HepG2 (cell line): Measurements from ENCODE around the gene CWF19L2. TPM values are rescaled to one million over a fixed set of nuclear protein-coding genes. Genes with fewer than 3 reads are reported as not detected.

Source experiments
- ATAC-seq: fragments of 200-7000 bp; cut with Tn5 transposase; 3 replicates; pipeline ENCODE4 v1.9.1; 2020; ENCODE audit warnings: mild to moderate bottlenecking, moderate library complexity
- BruUV-seq: library from RNA; stranded (reverse); fragments of 400-500 nt; replicated peaks from 2 replicates; lab custom pipeline; 2021; lab: Mats Ljungman, UMichigan
- CTCF ChIA-PET: fragments of 300-600 bp; formaldehyde crosslinking; extraction: SDS; loops from one replicate; lab custom pipeline; 2021; ENCODE audit warnings: low total read pairs, inconsistent platforms, low intra/inter-chr PET ratio; lab: Yijun Ruan, JAX
- POLR2A ChIA-PET: fragments of 350-600 bp; sonication (Branson Sonifier 250); formaldehyde crosslinking; loops from one replicate; lab custom pipeline; 2020; ENCODE audit warnings: antibody characterized with exemption, inconsistent platforms; lab: Yijun Ruan, JAX
- DNase-seq: peaks from one replicate; pipeline ENCODE4 v3.0.0-alpha.2; 2015; ENCODE audit warnings: low spot score
- FAIRE-seq: peaks from 3 replicates; lab custom pipeline; 2011; peaks lifted over from hg19 to GRCh38; lab: Jason Lieb, UNC
- H2AFZ ChIP-seq: one replicate; pipeline ENCODE4 v1.6.1; 2011; ENCODE audit warnings: low read length, inconsistent platforms
- H3K27ac ChIP-seq: fragments of 300-600 bp; 3 replicates; pipeline ENCODE4 v1.8.0; 2011; ENCODE audit warnings: mixed run types, mild to moderate bottlenecking, mixed read lengths, low read length, inconsistent platforms; ENCODE audit not compliant: insufficient read depth; ENCODE audit errors: extremely low read length
- H3K27me3 ChIP-seq, 2 experiments: fragments of 200-600 bp in 1 of 2; 2 replicates in 1 of 2; 3 replicates in 1 of 2; pipeline versions ENCODE4 v1.6.0 to v1.8.0; 2011; ENCODE audit warnings: low read length in 2 of 2, mild to moderate bottlenecking in 2 of 2, moderate library complexity in 2 of 2, inconsistent platforms in 1 of 2; ENCODE audit not compliant: insufficient read depth in 2 of 2, control insufficient read depth in 1 of 2
- H3K36me3 ChIP-seq, 2 experiments: fragments of 200-600 bp in 1 of 2; replicated peaks in 1 of 2; 2 replicates in 1 of 2; 3 replicates in 1 of 2; pipeline versions ENCODE4 v1.5.1 to v1.8.0; 2011; ENCODE audit warnings: low read length in 2 of 2, inconsistent platforms in 1 of 2; ENCODE audit not compliant: insufficient read depth in 2 of 2, control insufficient read depth in 1 of 2
- H3K4me1 ChIP-seq: 2 replicates; pipeline ENCODE4 v1.5.1; 2012; ENCODE audit warnings: low read length, inconsistent platforms; ENCODE audit not compliant: insufficient read depth
- H3K4me2 ChIP-seq: 2 replicates; pipeline ENCODE4 v1.6.0; 2011; ENCODE audit warnings: low read depth, low read length, inconsistent platforms
- H3K4me3 ChIP-seq, 3 experiments: fragments of 200-600 bp in 1 of 3; sonication (generic), shearing (Covaris generic) in 1 of 3; replicated peaks in 1 of 3; 2 replicates each; pipeline ENCODE4 v1.5.1; 2011 to 2016; ENCODE audit warnings: low read length in 3 of 3, inconsistent platforms in 2 of 3, low read depth in 2 of 3, mild to moderate bottlenecking in 2 of 3, control low read depth in 1 of 3, mixed read lengths in 1 of 3; ENCODE audit not compliant: insufficient read depth in 1 of 3
- H3K79me2 ChIP-seq: one replicate; pipeline ENCODE4 v1.6.1; 2011; ENCODE audit warnings: low read length, inconsistent platforms; ENCODE audit not compliant: insufficient read depth
- H3K9ac ChIP-seq: 2 replicates; pipeline ENCODE4 v1.6.0; 2011; ENCODE audit warnings: mild to moderate bottlenecking, low read depth, low read length, inconsistent platforms; ENCODE audit not compliant: insufficient read depth
- H3K9me3 ChIP-seq: 2 replicates; pipeline ENCODE4 v1.5.1; 2012; ENCODE audit warnings: mild to moderate bottlenecking, low read length
- H4K20me1 ChIP-seq: 2 replicates; pipeline ENCODE4 v1.6.0; 2011; ENCODE audit warnings: inconsistent platforms, mild to moderate bottlenecking, low read length, moderate library complexity; ENCODE audit not compliant: insufficient read depth
- BRD4 ChIP-seq: sonication (generic); formaldehyde crosslinking; IDR thresholded peaks from 2 replicates; pipeline ENCODE4 v1.4.0; 2020; ENCODE audit warnings: missing genetic modification reagents
- MEIS1 ChIP-seq: sonication (generic); formaldehyde crosslinking; IDR thresholded peaks from 2 replicates; pipeline ENCODE4 v1.9.0; 2021; ENCODE audit warnings: mild to moderate bottlenecking, missing genetic modification reagents, moderate library complexity, borderline replicate concordance
- MZF1 ChIP-seq: sonication (generic); formaldehyde crosslinking; IDR thresholded peaks from 2 replicates; pipeline ENCODE4 v1.8.1; 2023; ENCODE audit warnings: mild to moderate bottlenecking, missing genetic modification reagents, borderline replicate concordance
- RBFOX2 ChIP-seq: fragments of 200-400 bp; formaldehyde crosslinking; IDR thresholded peaks from 2 replicates; pipeline ENCODE4 v1.6.1; 2017; ENCODE audit warnings: low read depth, mild to moderate bottlenecking, low read length
- RBM22 ChIP-seq: fragments of 200-400 bp; formaldehyde crosslinking; optimal IDR thresholded peaks from 2 replicates; pipeline ENCODE3; 2017; ENCODE audit warnings: mild to moderate bottlenecking, low read length, moderate library complexity
- SP2 ChIP-seq: sonication (generic); formaldehyde crosslinking; IDR thresholded peaks from 2 replicates; pipeline ENCODE4 v1.5.1; 2020; ENCODE audit warnings: mild to moderate bottlenecking, missing genetic modification reagents
- SP5 ChIP-seq: IDR thresholded peaks from 2 replicates; pipeline ENCODE4 v1.6.1; 2016; ENCODE audit warnings: low read depth, borderline replicate concordance
- ZNF33B ChIP-seq: sonication (generic); formaldehyde crosslinking; IDR thresholded peaks from 2 replicates; pipeline ENCODE4 v1.5.1; 2020; ENCODE audit warnings: mild to moderate bottlenecking, missing genetic modification reagents
- ZNF83 ChIP-seq: sonication (generic); formaldehyde crosslinking; IDR thresholded peaks from 2 replicates; pipeline ENCODE4 v1.4.0; 2020; ENCODE audit warnings: missing genetic modification reagents, mild to moderate bottlenecking, borderline replicate concordance
- WGBS: methylation state at CpG from one replicate; pipeline ENCODE4 v1.1.6; 2017; ENCODE audit warnings: low lambda C conversion rate; 5-methylcytosine and 5-hydroxymethylcytosine counted together
- in situ Hi-C: cut with HindIII; loops from 2 replicates; pipeline ENCODE4 v1.10.0; 2017; ENCODE audit warnings: low pct_unique_long_range_greater_than_20kb; ENCODE audit not compliant: extremely low pct_ligation_motif_present
- intact Hi-C: fragments of 100-400 bp; cut with micrococcal nuclease; formaldehyde crosslinking; loops from one replicate; pipeline ENCODE4 v1.10.0; 2022; ENCODE audit not compliant: unreplicated experiment
- polyA plus RNA-seq, 8 experiments: library from polyadenylated mRNA; depleted of rRNA in 3 of 8; stranded (reverse) in 7 of 8; unstranded in 1 of 8; fragments of >200 nt; fragmentation: Illumina TruSeq in 4 of 8; extraction: Trizol in 4 of 8; gene quantifications; 2 replicates each; pipeline versions ENCODE4 v1.2.1 to v1.2.3, GENCODE V29; 2011 to 2016; ENCODE audit warnings: low read depth in 4 of 8, missing spikeins in 1 of 8, mixed read lengths in 1 of 8; ENCODE audit not compliant: insufficient read depth in 1 of 8
- total RNA-seq, 5 experiments: library from RNA; depleted of rRNA; stranded (reverse); fragments of >200 nt; fragmentation: Illumina TruSeq; extraction: Trizol; gene quantifications; 2 replicates each; pipeline ENCODE4 v1.2.3, GENCODE V29; 2016; ENCODE audit warnings: low read depth in 1 of 5
- TF ChIP-seq, protein P1 (sequence below): sonication (generic); formaldehyde crosslinking; IDR thresholded peaks from 2 replicates; pipeline ENCODE4 v1.5.0; 2020; ENCODE audit warnings: mild to moderate bottlenecking, missing genetic modification reagents

The CWF19L2 gene
- total and polyA plus RNA-seq, 2 of the 13 experiments (the other 11 are each of a cell fraction or from before 2014, with no cell fraction given), result 2.2 to 18.6 TPM

DNA sequence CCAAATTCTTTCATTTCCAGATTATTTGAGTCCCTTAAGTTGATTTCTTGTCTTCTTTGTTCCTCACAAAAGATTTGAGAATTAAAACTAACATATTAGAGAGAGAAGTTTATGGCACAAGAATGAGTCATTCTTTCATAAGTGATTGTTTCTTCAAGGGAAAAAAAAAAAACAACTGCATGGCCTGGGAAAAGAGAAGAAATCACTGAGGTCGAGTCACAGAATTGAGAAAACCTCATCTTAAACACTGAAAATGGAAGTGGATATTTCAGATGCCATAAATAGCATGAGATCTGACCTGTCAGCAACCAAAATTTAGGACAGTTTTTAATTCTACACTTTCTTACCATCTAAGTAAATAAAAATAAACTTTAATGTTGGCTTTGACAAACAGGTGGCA lies 87.2 kb downstream of the CWF19L2 start:
- intact Hi-C loops (no loop called here), in situ Hi-C loops (no loop called here)
- DNase-seq, result no peak
- H3K9me3 ChIP-seq, result no peaks in the 10 kb centered on the region
- H3K4me1 ChIP-seq, result peaks cover 8% of the 10 kb centered on the region
- no peak for ATAC-seq
- H3K27ac ChIP-seq, result no peak overlapping the region
- 97% methylated on average over 1 of the region's 1 CpG for WGBS
- CTCF ChIA-PET, result no interaction called here
- no peaks in the 10 kb centered on the region for H3K27me3 ChIP-seq
- H3K9ac ChIP-seq, result no peak overlapping the region
- H3K36me3 ChIP-seq, result no peaks in the 10 kb centered on the region
- FAIRE-seq, result no peak
- POLR2A ChIA-PET, result no interaction called here
- BruUV-seq, result no TSS peak
- no peak overlapping the region for H3K4me3 ChIP-seq
- H3K4me2 ChIP-seq, result no peak overlapping the region
- TF ChIP-seq, protein P1, sequence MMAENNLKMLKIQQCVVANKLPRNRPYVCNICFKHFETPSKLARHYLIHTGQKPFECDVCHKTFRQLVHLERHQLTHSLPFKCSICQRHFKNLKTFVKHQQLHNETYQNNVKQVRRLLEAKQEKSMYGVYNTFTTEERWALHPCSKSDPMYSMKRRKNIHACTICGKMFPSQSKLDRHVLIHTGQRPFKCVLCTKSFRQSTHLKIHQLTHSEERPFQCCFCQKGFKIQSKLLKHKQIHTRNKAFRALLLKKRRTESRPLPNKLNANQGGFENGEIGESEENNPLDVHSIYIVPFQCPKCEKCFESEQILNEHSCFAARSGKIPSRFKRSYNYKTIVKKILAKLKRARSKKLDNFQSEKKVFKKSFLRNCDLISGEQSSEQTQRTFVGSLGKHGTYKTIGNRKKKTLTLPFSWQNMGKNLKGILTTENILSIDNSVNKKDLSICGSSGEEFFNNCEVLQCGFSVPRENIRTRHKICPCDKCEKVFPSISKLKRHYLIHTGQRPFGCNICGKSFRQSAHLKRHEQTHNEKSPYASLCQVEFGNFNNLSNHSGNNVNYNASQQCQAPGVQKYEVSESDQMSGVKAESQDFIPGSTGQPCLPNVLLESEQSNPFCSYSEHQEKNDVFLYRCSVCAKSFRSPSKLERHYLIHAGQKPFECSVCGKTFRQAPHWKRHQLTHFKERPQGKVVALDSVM (CRISPR knock-in tag), result no peak
- TF ChIP-seq SP2 (CRISPR knock-in tag) (no peak), RBFOX2 (no peak)
- H2AFZ ChIP-seq, result no peak overlapping the region
- H3K79me2 ChIP-seq, result no peaks in the 10 kb centered on the region
- no peaks in the 10 kb centered on the region for H4K20me1 ChIP-seq

DNA sequence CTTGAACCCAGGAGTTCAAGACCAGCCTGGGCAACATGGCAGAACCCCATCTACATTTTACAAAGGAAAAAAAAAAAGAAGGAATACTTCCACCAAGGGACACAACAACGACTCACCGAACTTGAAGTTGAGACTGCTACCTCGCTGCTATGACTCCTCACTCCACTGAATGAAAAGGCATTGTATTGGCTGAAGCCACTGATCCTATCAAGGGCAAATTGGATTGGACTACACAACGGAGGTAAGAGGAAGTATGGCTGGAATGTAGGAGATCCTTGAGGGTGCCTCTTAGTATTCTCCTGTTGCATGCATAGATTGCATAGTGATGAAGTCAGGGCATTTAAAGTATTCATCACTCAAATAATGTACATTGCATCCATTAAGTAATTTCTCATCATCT lies 97.9 kb downstream of the CWF19L2 start:
- BruUV-seq, result no TSS peak
- H3K27ac ChIP-seq, result no peak overlapping the region
- ATAC-seq (no peak), FAIRE-seq (no peak), DNase-seq (no peak)
- H3K36me3 ChIP-seq, result no peaks in the 10 kb centered on the region; a peak in 2 of 5 replicates
- H3K9me3 ChIP-seq, result no peaks in the 10 kb centered on the region
- H3K27me3 ChIP-seq, result no peaks in the 10 kb centered on the region
- no peak overlapping the region for H3K4me2 ChIP-seq
- TF ChIP-seq ZNF33B (CRISPR knock-in tag), result no peak
- TF ChIP-seq MEIS1 (CRISPR knock-in tag), result no peak
- no peak for TF ChIP-seq MZF1 (CRISPR knock-in tag)
- no peak for TF ChIP-seq BRD4 (CRISPR knock-in tag)
- TF ChIP-seq SP5 (CRISPR knock-in tag), result no peak
- no peak for TF ChIP-seq RBM22
- TF ChIP-seq ZNF83 (CRISPR knock-in tag), result no peak
- ChIA-PET CTCF (no interaction called here), POLR2A (no interaction called here)
- H3K4me1 ChIP-seq, result no peaks in the 10 kb centered on the region
- no peak overlapping the region for H3K4me3 ChIP-seq
- no peaks in the 10 kb centered on the region for H4K20me1 ChIP-seq
- intact Hi-C loops, result no loop called here
- H3K79me2 ChIP-seq, result no peaks in the 10 kb centered on the region
- no peak overlapping the region for H3K9ac ChIP-seq
- in situ Hi-C loops, result no loop called here
- H2AFZ ChIP-seq, result no peak overlapping the region
- WGBS, result 98% methylated on average over 4 of the region's 4 CpGs
